Breast epithelium (tissue), 3 donors: ENCODE data around the gene PIAS1.

ENCODE experiments used
- POLR2A ChIP-seq: fragments of 450-650 bp; IDR thresholded peaks from one replicate; pipeline ENCODE4 v1.6.1; 2016; ENCODE audit warnings: antibody characterized with exemption, mild to moderate bottlenecking, moderate library complexity
- POLR2AphosphoS5 ChIP-seq, 3 donors: sonication (generic); formaldehyde crosslinking; IDR thresholded peaks; one replicate each; pipeline ENCODE4 v1.6.1; 2017; ENCODE audit warnings: antibody characterized with exemption in 3 of 3

- TF ChIP-seq POLR2A (no peak), POLR2AphosphoS5 (IDR thresholded peaks at IDR 0.05) (no peak)
Observed at GRCh38 chr15:68091743-68092142, 37.6 kb downstream of the PIAS1 start.
